Mesodermal cell (in vitro differentiated cells): ENCODE data around the gene RETN.
A peak's percentile ranks its signal among the peaks of the same experiment; 100 is the strongest.

Source experiments
- H3K27ac ChIP-seq: 2 replicates; pipeline ENCODE4 v1.7.0; 2013; ENCODE audit warnings: mild to moderate bottlenecking, low read depth, low read length, moderate library complexity; ENCODE audit not compliant: severe bottlenecking
- H3K36me3 ChIP-seq: 2 replicates; pipeline ENCODE4 v1.7.1; 2013; ENCODE audit warnings: mild to moderate bottlenecking, low read length, moderate library complexity; ENCODE audit not compliant: control insufficient read depth, insufficient read depth
- H3K4me1 ChIP-seq: one replicate; pipeline ENCODE4 v1.7.1; 2013; ENCODE audit warnings: mild to moderate bottlenecking, low read length; ENCODE audit not compliant: insufficient read depth, control insufficient read depth, poor library complexity, severe bottlenecking
- H3K4me3 ChIP-seq: 2 replicates; pipeline ENCODE4 v1.7.0; 2013; ENCODE audit warnings: low read length, control low read depth, mild to moderate bottlenecking; ENCODE audit not compliant: insufficient read depth, poor library complexity, severe bottlenecking; ENCODE audit errors: extremely low read depth
- H3K9me3 ChIP-seq: 2 replicates; pipeline ENCODE4 v1.7.1; 2013; ENCODE audit warnings: mild to moderate bottlenecking, low read length, moderate library complexity; ENCODE audit not compliant: control insufficient read depth
- WGBS, 2 experiments: methylation state at CpG; one replicate each; pipeline ENCODE4 v1.1.5; 2013; ENCODE audit warnings: missing lambda C conversion rate in 2 of 2; ENCODE audit not compliant: insufficient coverage in 2 of 2; 5-methylcytosine and 5-hydroxymethylcytosine counted together

Gene RETN

GRCh38 chr19:7663706-7664105 lies 5.1 kb upstream of the RETN start:
- H3K36me3 ChIP-seq: no peaks in the 10 kb centered on the region
- no peaks in the 10 kb centered on the region for H3K4me1 ChIP-seq
- no peak overlapping the region for H3K27ac ChIP-seq
- no peak overlapping the region for H3K4me3 ChIP-seq
- no peaks in the 10 kb centered on the region for H3K9me3 ChIP-seq
- WGBS, 2 experiments: 75 to 89% methylated on average over 2 to 3 of the region's 7 CpGs

DNA sequence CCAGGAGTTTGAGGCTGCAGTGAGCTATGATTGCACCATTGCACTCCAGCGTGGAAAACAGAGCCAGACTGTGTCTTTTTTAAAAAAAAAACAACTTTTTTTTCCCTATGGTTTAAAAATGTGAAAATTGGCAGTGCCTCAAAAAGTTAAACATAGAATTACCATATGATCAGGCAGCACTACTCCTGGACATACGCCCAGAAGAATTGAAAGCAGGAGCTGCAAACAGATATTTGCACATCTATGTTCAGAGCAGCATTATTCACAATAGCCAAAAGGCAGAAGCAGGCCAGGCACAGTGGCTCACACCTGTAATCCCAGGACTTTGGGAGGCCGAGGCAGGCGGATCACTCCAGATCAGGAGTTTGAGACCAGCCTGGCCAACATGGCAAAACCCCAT lies 3.8 kb upstream of the RETN start:
- Histone ChIP-seq H3K27ac (no peak overlapping the region), H3K4me1 (no peaks in the 10 kb centered on the region), H3K36me3 (no peaks in the 10 kb centered on the region), H3K9me3 (no peaks in the 10 kb centered on the region), H3K4me3 (no peak overlapping the region)
- WGBS, 2 experiments: 88 to 89% methylated on average over 3 to 4 of the region's 4 CpGs

DNA sequence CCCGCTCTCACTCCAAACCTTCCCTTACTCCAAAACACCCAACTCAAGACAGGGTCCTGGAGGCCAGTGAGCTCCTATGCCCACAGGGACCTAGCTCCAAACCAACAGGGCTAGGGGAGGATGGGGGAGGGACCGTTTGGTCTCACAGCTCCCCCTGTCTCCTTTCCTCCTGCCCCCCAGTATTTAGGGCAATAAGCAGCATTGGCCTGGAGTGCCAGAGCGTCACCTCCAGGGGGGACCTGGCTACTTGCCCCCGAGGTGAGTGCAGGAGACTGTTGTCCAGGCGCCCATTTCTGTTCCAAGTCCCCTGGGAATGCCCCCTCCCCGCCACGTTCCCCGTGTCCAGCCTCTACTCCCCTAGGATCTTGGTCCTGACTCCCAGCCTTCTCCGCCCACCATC lies 792 bp downstream of the RETN start:
- 34 to 44% methylated on average over 5 to 8 of the region's 9 CpGs for WGBS, 2 experiments
- H3K4me3 ChIP-seq: no peak overlapping the region

GRCh38 chr19:7670150-7670783 lies 1.4 kb downstream of the RETN start:
- Histone ChIP-seq H3K4me3 (peak overlapping the region; percentile 3), H3K27ac (no peak overlapping the region), H3K36me3 (no peaks in the 10 kb centered on the region), H3K4me1 (no peaks in the 10 kb centered on the region), H3K9me3 (no peaks in the 10 kb centered on the region)
- WGBS, 2 experiments: 9 to 16% methylated on average over 31 to 39 of the region's 43 CpGs

More for the DNA sequence above, 792 bp downstream of the RETN start:
- no peaks in the 10 kb centered on the region for H3K36me3 ChIP-seq
- H3K27ac ChIP-seq: no peak overlapping the region
- H3K9me3 ChIP-seq: no peaks in the 10 kb centered on the region
- H3K4me1 ChIP-seq: no peaks in the 10 kb centered on the region

DNA sequence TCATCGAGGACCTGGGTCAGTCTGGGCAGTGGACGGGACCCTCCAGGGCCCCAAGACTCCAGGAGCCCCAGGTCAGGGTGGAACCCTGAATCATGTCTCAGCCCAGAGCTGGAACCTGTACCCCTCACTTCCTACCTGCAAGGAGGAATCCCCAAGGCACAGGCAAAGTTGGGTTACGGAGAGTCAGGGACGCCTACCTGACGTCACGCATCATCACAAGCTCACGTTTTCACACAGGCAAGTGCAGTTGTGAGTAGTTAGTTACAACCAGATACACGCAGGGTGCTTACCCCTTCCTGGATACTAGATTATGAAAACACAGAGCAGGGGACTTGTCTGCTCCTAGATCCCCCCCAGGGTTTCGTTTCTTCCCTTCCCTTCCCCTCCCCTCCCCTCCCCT lies 1.9 kb downstream of the RETN start:
- Histone ChIP-seq H3K9me3 (no peaks in the 10 kb centered on the region), H3K4me3 (no peak overlapping the region), H3K36me3 (no peaks in the 10 kb centered on the region), H3K27ac (no peak overlapping the region), H3K4me1 (no peaks in the 10 kb centered on the region)
- 35 to 68% methylated on average over 4 to 6 of the region's 9 CpGs for WGBS, 2 experiments

DNA sequence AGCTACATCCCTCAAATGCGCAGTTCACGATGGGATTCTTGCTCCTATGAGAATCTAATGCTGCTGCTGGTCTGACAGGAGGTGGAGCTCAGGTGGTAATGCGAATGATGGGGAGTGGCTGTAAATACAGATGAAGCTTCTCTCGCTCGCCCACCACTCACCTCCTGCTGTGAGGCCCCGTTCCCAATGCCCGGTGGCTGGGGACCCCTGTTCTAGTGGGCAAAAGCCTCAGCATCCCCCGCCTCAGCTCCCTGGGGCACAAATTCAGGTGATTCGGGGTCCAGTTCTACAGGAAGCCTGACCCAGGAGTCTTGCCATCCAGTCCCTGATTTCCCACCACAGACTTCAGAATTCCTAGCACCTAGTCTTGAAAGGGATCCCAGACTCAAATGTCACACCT lies 3.7 kb downstream of the RETN start:
- Histone ChIP-seq H3K4me1 (no peaks in the 10 kb centered on the region), H3K36me3 (no peaks in the 10 kb centered on the region), H3K4me3 (no peak overlapping the region), H3K9me3 (no peaks in the 10 kb centered on the region), H3K27ac (no peak overlapping the region)
- 34 to 45% methylated on average over 3 to 7 of the region's 9 CpGs for WGBS, 2 experiments

- WGBS, 2 experiments: 56 to 57% methylated on average over 14 to 15 of the region's 21 CpGs
- H3K27ac ChIP-seq: no peak overlapping the region
- no peaks in the 10 kb centered on the region for H3K9me3 ChIP-seq
- no peak overlapping the region for H3K4me3 ChIP-seq
- H3K36me3 ChIP-seq: no peaks in the 10 kb centered on the region
- no peaks in the 10 kb centered on the region for H3K4me1 ChIP-seq
Measured at GRCh38 chr19:7674010-7675005, 5.5 kb downstream of the RETN start.

- no peaks in the 10 kb centered on the region for H3K4me1 ChIP-seq
- 49 to 66% methylated on average over 5 of the region's 7 CpGs for WGBS, 2 experiments
- no peak overlapping the region for H3K4me3 ChIP-seq
Measured at GRCh38 chr19:7676376-7676775, 7.5 kb downstream of the RETN start.

GRCh38 chr19:7676854-7677253 lies 8.0 kb downstream of the RETN start, which contains the start of gene MCEMP1:
TSS of gene MCEMP1 (plus strand) at chr19:7677090. CDS start at chr19:7677121, 31 bp downstream.
- H3K27ac ChIP-seq: no peak within 1 kb of the TSS
- peaks cover 1% of the 10 kb centered on the region for H3K36me3 ChIP-seq
- no peaks in the 10 kb centered on the region for H3K9me3 ChIP-seq
- no peak within 1 kb of the TSS for H3K4me3 ChIP-seq
- WGBS, 2 experiments: 44 to 57% methylated on average over 3 to 9 of the region's 10 CpGs
- H3K4me1 ChIP-seq: peaks cover 3% of the 10 kb centered on the region

More at GRCh38 chr19:7676376-7676775, 7.5 kb downstream of the RETN start:
- H3K27ac ChIP-seq: no peak overlapping the region
- H3K36me3 ChIP-seq: no peaks in the 10 kb centered on the region
- H3K9me3 ChIP-seq: no peaks in the 10 kb centered on the region

DNA sequence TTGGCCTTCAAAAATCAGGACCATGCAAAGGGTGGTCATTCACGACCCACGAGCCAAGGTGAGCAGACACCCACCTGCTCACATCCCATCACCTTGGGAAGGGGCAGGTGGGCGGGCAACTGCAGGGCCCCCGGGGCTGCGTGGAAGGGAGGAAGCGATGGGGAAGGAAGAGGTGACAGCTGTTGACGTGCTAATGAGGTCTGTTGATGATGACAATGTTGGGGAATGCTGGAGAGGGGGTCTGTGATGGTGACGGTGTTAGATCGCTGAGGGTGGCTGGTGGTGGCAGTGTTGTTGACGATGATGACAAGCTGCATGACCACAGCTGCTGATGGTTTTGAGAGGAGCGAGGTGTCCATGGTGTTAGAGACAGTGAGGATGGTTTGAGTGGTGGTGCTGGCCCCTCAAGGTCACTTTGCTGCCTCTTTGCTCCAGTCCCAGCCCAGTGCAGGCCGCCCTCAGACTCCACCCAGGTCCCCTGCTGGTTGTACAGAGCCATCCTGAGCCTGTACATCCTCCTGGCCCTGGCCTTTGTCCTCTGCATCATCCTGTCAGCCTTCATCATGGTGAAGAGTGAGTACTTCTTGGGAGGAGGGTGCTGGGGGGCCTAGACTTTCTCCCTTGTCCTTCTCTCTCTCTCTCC lies 8.9 kb downstream of the RETN start:
- no peak overlapping the region for H3K4me3 ChIP-seq
- H3K36me3 ChIP-seq: peaks cover 11% of the 10 kb centered on the region
- H3K27ac ChIP-seq: no peak overlapping the region
- H3K4me1 ChIP-seq: peaks cover 4% of the 10 kb centered on the region
- no peaks in the 10 kb centered on the region for H3K9me3 ChIP-seq
- WGBS, 2 experiments: 22 to 43% methylated on average over 9 to 12 of the region's 12 CpGs
